Measurements from ENCODE around the gene GRM7.

GRCh38 chr3:7205535-7205934, 344.6 kb downstream of the GRM7 start:
- TF ChIP-seq, protein P1, sequence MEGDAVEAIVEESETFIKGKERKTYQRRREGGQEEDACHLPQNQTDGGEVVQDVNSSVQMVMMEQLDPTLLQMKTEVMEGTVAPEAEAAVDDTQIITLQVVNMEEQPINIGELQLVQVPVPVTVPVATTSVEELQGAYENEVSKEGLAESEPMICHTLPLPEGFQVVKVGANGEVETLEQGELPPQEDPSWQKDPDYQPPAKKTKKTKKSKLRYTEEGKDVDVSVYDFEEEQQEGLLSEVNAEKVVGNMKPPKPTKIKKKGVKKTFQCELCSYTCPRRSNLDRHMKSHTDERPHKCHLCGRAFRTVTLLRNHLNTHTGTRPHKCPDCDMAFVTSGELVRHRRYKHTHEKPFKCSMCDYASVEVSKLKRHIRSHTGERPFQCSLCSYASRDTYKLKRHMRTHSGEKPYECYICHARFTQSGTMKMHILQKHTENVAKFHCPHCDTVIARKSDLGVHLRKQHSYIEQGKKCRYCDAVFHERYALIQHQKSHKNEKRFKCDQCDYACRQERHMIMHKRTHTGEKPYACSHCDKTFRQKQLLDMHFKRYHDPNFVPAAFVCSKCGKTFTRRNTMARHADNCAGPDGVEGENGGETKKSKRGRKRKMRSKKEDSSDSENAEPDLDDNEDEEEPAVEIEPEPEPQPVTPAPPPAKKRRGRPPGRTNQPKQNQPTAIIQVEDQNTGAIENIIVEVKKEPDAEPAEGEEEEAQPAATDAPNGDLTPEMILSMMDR (IDR thresholded peaks at IDR 0.05) = no peak
- TF ChIP-seq POLR2A (IDR thresholded peaks at IDR 0.05) (no peak), POLR2AphosphoS5 (IDR thresholded peaks at IDR 0.05) (no peak)
